Thyroid gland (tissue), 4 donors: Measurements from ENCODE around the gene NMRAL1. TPM values are rescaled to one million over a fixed set of nuclear protein-coding genes. Genes with fewer than 3 reads are reported as not detected.
A peak's percentile ranks its signal among the peaks of the same experiment; 100 is the strongest.

ENCODE experiments used
- DNase-seq, 2 donors: peaks; one replicate each; pipeline ENCODE4 v3.0.0-alpha.2; 2019
- H3K27ac ChIP-seq, 3 donors: fragments of 200-600 bp; sonication (generic); 1 replicate in 2 of 3; 2 replicates in 1 of 3; pipeline ENCODE4 v1.5.1; 2016 to 2019; ENCODE audit warnings: mild to moderate bottlenecking in 1 of 3, moderate library complexity in 1 of 3
- H3K27me3 ChIP-seq: fragments of 200-600 bp; sonication (generic); one replicate; pipeline ENCODE4 v1.5.1; 2019
- H3K36me3 ChIP-seq, 2 donors: fragments of 200-600 bp; sonication (generic); one replicate each; pipeline ENCODE4 v1.5.1; 2016 to 2019
- H3K4me1 ChIP-seq, 2 donors: fragments of 200-600 bp; sonication (generic); one replicate each; pipeline ENCODE4 v1.5.1; 2017 to 2019
- H3K4me3 ChIP-seq, 3 donors: fragments of 200-600 bp; sonication (generic); replicated peaks in 1 of 3; 1 replicate in 2 of 3; 2 replicates in 1 of 3; pipeline ENCODE4 v1.5.1; 2016; ENCODE audit warnings: mild to moderate bottlenecking in 1 of 3
- H3K9me3 ChIP-seq: fragments of 200-600 bp; sonication (generic); one replicate; pipeline ENCODE4 v1.5.1; 2017
- POLR2A ChIP-seq, 2 donors: fragments of 450-650 bp; IDR thresholded peaks; one replicate each; pipeline ENCODE4 v1.6.1; 2017; ENCODE audit warnings: antibody characterized with exemption in 2 of 2, mild to moderate bottlenecking in 2 of 2, moderate library complexity in 1 of 2
- WGBS, 2 donors: methylation state at CpG; one replicate each; pipeline ENCODE4 v1.1.5; 2017; 5-methylcytosine and 5-hydroxymethylcytosine counted together
- intact Hi-C: fragments of 100-400 bp; cut with DNase I; formaldehyde crosslinking; loops from one replicate; pipeline ENCODE4 v1.15.1; 2023
- total RNA-seq, 4 donors: library from RNA; depleted of rRNA; stranded (reverse); fragments of >200 nt; gene quantifications; one replicate each; pipeline ENCODE4 v1.2.3, GENCODE V29; 2016
- TF ChIP-seq, protein P1 (sequence below), 6 experiments: fragments of 200-600 bp in 3 of 6; fragments of 450-650 bp in 3 of 6; sonication (generic) in 3 of 6; IDR thresholded peaks; one replicate each; pipeline ENCODE4 v1.5.1; 2016 to 2019; ENCODE audit warnings: antibody characterized with exemption in 6 of 6, mild to moderate bottlenecking in 2 of 6, inconsistent platforms in 1 of 6, moderate library complexity in 1 of 6

NMRAL1 gene
- total RNA-seq, 4 donors from 2014 or later: 40.0 to 88.8 (median 57.6) TPM

DNA sequence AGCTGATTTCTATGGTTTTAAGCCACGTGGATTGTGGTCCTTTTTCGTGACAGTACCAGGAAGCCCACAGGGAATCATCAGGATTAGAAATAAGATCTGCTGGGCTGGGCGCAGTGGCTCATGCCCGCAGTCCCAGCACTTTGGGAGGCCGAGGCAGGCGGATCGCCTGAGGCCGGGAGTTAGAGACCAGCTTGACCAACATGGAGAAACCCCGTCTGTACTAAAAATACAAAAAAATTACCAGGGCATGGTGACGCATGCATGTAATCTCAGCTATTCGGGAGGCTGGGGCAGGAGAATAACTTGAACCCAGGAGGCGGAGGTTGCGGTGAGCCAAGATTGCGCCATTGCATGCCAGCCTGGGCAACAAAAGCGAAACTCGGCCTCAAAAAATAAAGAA lies 6.5 kb downstream of the NMRAL1 start:
- Histone ChIP-seq H3K36me3 (peaks cover 25 to 34% of the 10 kb centered on the region in 2 donors), H3K27ac (no peak overlapping the region), H3K4me3 (no peak overlapping the region), H3K9me3 (no peaks in the 10 kb centered on the region), H3K4me1 (no peaks in the 10 kb centered on the region), H3K27me3 (no peaks in the 10 kb centered on the region)
- intact Hi-C loops: no loop called here
- no peak for DNase-seq
- TF ChIP-seq, protein P1, sequence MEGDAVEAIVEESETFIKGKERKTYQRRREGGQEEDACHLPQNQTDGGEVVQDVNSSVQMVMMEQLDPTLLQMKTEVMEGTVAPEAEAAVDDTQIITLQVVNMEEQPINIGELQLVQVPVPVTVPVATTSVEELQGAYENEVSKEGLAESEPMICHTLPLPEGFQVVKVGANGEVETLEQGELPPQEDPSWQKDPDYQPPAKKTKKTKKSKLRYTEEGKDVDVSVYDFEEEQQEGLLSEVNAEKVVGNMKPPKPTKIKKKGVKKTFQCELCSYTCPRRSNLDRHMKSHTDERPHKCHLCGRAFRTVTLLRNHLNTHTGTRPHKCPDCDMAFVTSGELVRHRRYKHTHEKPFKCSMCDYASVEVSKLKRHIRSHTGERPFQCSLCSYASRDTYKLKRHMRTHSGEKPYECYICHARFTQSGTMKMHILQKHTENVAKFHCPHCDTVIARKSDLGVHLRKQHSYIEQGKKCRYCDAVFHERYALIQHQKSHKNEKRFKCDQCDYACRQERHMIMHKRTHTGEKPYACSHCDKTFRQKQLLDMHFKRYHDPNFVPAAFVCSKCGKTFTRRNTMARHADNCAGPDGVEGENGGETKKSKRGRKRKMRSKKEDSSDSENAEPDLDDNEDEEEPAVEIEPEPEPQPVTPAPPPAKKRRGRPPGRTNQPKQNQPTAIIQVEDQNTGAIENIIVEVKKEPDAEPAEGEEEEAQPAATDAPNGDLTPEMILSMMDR (IDR thresholded peaks at IDR 0.05): no peak
- TF ChIP-seq POLR2A (IDR thresholded peaks at IDR 0.05): no peak
- 97 to 99% methylated on average over 16 of the region's 16 CpGs for WGBS, 2 donors

DNA sequence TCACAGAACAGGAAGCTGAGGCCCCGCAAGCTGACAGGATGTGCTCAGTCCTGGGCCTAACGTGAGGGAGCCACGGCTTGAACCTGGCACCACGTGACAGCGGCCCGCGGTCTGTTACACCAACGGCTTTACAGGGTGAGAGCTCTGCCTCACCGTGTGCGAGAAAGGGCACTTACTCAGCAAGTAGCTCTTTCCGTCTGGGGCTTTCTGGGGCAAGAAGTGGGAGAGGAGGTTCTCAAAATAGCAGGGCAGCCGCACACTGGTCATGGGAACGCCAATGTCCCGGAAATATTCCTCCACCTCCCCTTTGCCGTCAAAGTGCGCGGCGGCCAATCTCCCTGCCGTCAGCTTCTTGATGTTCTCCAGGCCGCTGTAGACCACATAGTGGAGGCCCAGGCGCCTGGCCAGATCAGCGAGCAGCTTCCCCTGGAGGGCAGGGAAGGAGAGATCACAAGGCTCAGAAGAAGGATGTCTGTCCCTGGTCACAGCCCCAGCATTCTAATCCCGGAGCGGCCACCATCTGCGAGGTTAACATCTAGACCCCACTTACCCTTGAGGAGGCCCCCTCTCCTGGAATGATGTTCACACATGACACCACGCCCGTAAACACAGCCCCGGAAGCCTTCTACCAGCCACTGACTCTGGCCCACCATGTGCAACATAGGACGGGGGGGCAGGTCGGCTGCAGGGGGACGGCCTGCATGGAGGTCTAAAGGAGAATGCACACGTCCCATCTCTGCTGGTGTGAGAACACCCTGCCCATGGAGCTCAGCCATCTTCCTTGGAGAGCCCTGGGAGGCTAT lies 8.2 kb downstream of the NMRAL1 start:
- peak in 1 of 2 donors; percentile 8 for DNase-seq
- H3K9me3 ChIP-seq: no peaks in the 10 kb centered on the region
- no peak overlapping the region for H3K4me3 ChIP-seq
- H3K27ac ChIP-seq: no peak overlapping the region
- no peaks in the 10 kb centered on the region for H3K4me1 ChIP-seq
- H3K27me3 ChIP-seq: no peaks in the 10 kb centered on the region
- WGBS, 2 donors: 88 to 91% methylated on average over 23 to 29 of the region's 32 CpGs
- H3K36me3 ChIP-seq: peaks cover 25 to 40% of the 10 kb centered on the region in 2 donors
- TF ChIP-seq POLR2A (IDR thresholded peaks at IDR 0.05): no peak
- intact Hi-C loops: no loop called here

DNA sequence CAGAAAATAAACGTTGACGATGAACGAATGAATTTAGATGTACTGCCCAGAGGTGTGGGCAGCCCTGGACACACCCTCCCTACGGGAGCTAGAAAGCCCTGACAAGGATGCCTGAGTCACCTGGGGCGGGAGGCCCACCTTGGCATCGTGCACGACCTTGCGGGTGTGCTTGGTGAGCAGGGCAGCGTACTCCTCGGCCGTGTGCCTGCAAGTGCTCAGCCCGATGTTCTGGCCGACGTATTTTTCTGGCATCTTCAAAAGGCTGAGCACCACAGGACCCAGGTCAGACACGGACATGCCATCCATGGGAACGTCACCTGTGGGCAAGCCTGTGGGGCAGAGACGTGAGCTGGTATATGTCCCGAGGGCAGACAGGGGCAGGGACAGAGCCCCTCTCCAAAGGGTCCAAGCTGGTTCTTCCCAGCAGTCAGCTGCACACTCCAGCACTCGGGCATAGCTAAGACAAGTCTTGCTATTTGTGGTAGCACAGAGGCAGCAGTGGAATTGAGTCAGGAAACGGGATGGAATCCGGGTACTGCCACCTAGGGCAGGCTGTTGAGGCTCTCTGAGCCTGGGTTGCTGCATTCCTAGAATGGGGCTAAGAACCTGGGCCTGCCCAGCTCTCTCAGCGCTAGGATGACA lies 10.8 kb downstream of the NMRAL1 start:
- Histone ChIP-seq H3K4me3 (no peak overlapping the region), H3K9me3 (no peaks in the 10 kb centered on the region), H3K36me3 (peaks cover 20 to 37% of the 10 kb centered on the region in 2 donors), H3K27ac (no peak overlapping the region), H3K27me3 (no peaks in the 10 kb centered on the region), H3K4me1 (no peaks in the 10 kb centered on the region)
- no peak for TF ChIP-seq POLR2A (IDR thresholded peaks at IDR 0.05)
- 92 to 93% methylated on average over 20 to 22 of the region's 22 CpGs for WGBS, 2 donors
- no peak for DNase-seq
- intact Hi-C loops: no loop called here

DNA sequence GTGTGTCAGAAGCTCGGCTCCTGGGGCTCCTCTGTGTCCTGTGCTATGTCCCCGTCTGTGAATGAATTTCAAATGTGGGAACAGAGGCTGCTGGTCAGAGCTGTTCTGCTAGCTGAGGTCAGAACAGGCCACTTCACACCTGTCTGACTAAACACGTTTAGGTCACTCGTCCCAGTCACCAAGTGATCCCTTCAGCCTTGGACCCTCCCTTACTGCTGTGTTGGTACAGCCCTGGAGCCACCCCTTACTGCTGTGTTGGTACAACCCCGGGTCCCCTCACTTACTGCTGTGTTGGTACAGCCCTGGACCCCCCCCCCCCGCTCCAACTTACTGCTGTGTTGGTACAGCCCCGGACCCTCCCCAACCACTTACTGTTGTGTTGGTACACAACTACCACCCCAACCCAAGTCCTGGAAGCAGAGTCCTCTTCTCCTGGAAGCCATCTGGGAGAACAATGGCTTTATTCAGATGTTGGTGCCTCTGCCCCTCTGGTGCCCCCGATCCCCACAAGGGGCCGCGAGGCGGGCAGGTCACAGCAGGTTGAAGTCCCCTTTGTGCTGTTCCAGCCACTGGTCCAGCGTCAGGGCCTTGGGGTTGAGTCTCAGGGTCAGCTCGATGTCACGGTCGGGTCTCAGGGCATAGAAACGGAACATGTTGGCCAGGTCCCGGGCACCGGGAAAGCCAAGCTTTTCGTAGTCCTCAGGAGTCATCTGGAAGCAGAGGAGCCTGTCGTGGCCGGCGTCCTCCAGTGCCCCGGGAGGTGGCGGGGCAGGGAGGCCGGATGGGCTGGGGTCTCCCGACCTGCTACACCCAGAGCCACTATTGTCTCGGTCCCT lies 13.0 kb downstream of the NMRAL1 start:
- TF ChIP-seq POLR2A (IDR thresholded peaks at IDR 0.05): no peak
- TF ChIP-seq, protein P1 (IDR thresholded peaks at IDR 0.05): no peak
- Histone ChIP-seq H3K36me3 (peaks cover 21 to 47% of the 10 kb centered on the region in 2 donors), H3K4me1 (no peaks in the 10 kb centered on the region), H3K4me3 (no peak overlapping the region), H3K9me3 (no peaks in the 10 kb centered on the region), H3K27ac (no peak overlapping the region), H3K27me3 (no peaks in the 10 kb centered on the region)
- DNase-seq: no peak
- intact Hi-C loops: no loop called here
- WGBS, 2 donors: 90 to 92% methylated on average over 2 to 14 of the region's 27 CpGs

DNA sequence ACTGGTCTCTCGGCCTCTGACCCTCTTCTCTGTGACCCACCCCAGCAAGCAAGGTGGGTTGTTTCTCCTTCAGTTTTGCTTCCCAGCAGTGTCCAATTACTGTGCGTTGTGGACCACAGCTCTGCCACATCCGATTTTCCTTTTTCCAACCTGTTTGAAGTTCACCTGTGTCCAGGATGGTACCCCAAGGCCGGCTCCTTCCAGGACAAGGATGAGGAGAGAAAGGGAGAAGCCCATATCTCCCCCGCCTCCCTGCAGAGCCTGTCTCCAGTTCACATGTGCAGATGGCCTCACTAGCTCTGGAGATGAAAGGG lies 13.5 kb downstream of the NMRAL1 start:
- Histone ChIP-seq H3K27ac (no peak overlapping the region), H3K4me1 (no peaks in the 10 kb centered on the region), H3K4me3 (no peak overlapping the region), H3K36me3 (peaks cover 22 to 46% of the 10 kb centered on the region in 2 donors), H3K9me3 (no peaks in the 10 kb centered on the region), H3K27me3 (no peaks in the 10 kb centered on the region)
- no peak for TF ChIP-seq POLR2A (IDR thresholded peaks at IDR 0.05)
- intact Hi-C loops: no loop called here
- 91 to 93% methylated on average over 4 to 5 of the region's 5 CpGs for WGBS, 2 donors
- DNase-seq: no peak

DNA sequence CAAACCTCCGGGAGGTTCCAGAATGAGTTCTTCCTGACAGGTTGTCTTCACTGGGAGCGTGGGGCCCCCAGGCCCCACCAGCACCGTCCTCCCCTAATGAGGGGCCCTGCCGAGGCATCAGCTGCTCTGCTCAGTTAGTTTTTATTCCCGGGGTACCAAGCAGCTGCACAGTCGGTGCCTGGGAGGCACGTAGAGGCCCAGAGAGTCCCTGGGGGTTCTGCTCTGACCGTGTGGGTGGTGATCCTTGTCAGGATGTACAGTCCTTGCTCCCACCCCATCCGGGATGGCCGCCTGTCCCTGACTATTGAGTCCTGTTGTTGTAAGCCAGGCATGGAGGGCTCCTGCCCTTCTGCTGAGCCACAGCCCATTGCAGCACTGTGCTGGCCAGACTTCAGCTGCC lies 18.5 kb downstream of the NMRAL1 start:
- no peaks in the 10 kb centered on the region for H3K9me3 ChIP-seq
- no peaks in the 10 kb centered on the region for H3K27me3 ChIP-seq
- H3K4me3 ChIP-seq: no peak overlapping the region
- 81 to 82% methylated on average over 8 to 10 of the region's 10 CpGs for WGBS, 2 donors
- no peak overlapping the region for H3K27ac ChIP-seq
- TF ChIP-seq, protein P1 (IDR thresholded peaks at IDR 0.05): no peak
- no peak for TF ChIP-seq POLR2A (IDR thresholded peaks at IDR 0.05)
- no peaks in the 10 kb centered on the region for H3K4me1 ChIP-seq
- H3K36me3 ChIP-seq: peaks cover 35 to 40% of the 10 kb centered on the region in 2 donors
- DNase-seq: no peak
- intact Hi-C loops: no loop called here
